ENCODE measurements around the gene ARHGAP33. TPM values are rescaled to one million over a fixed set of nuclear protein-coding genes. Genes with fewer than 3 reads are reported as not detected.

ARHGAP33 gene
- total and polyA plus RNA-seq, 4 donors: 3.1 to 16.6 (median 12.2) TPM

DNA sequence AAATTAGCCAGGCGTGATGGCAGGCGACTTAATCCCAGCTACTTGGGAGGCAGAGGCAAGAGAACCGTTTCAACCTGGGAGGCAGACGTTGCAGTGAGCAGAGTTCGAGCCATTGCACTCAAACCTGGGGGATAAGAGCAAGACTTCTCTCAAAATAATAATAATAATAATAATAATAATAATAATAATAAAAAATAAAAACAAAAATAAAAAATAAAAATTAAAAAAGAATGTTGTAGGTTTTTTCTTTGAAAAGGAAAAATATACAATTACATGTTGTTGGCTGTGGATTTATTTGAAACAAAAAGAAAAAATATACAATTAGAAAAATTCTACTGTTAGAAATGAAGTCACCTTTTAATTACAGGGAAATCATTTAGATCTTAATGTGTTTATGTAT is 48.8 kb downstream of the ARHGAP33 start:
- H3K36me3 ChIP-seq (ENCODE audit: control insufficient read depth in 4 of 4, insufficient read depth in 4 of 4, low read length in 4 of 4): no peaks in the 10 kb centered on the region
- no peaks in the 10 kb centered on the region for H3K27me3 ChIP-seq (ENCODE audit: control insufficient read depth in 3 of 3, insufficient read depth in 3 of 3, low read length in 2 of 3)
- ATAC-seq (ENCODE audit: insufficient read depth, low FRiP score) (no peak), DNase-seq (no peak)
- no peak overlapping the region for H3K9ac ChIP-seq (ENCODE audit: insufficient read depth in 1 of 2, low read length in 2 of 2)
- H3K9me3 ChIP-seq (ENCODE audit: control insufficient read depth in 4 of 4, insufficient read depth in 3 of 4, low read length in 3 of 4): no peaks in the 10 kb centered on the region
- no peaks in the 10 kb centered on the region for H3K4me1 ChIP-seq (ENCODE audit: control insufficient read depth in 5 of 5, insufficient read depth in 5 of 5, low read length in 5 of 5)
- TF ChIP-seq, protein P1, sequence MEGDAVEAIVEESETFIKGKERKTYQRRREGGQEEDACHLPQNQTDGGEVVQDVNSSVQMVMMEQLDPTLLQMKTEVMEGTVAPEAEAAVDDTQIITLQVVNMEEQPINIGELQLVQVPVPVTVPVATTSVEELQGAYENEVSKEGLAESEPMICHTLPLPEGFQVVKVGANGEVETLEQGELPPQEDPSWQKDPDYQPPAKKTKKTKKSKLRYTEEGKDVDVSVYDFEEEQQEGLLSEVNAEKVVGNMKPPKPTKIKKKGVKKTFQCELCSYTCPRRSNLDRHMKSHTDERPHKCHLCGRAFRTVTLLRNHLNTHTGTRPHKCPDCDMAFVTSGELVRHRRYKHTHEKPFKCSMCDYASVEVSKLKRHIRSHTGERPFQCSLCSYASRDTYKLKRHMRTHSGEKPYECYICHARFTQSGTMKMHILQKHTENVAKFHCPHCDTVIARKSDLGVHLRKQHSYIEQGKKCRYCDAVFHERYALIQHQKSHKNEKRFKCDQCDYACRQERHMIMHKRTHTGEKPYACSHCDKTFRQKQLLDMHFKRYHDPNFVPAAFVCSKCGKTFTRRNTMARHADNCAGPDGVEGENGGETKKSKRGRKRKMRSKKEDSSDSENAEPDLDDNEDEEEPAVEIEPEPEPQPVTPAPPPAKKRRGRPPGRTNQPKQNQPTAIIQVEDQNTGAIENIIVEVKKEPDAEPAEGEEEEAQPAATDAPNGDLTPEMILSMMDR (IDR thresholded peaks at IDR 0.05; ENCODE audit: control extremely low read depth, extremely low read depth): no peak
- no peak overlapping the region for H3K27ac ChIP-seq (ENCODE audit: low read depth in 1 of 2, low read length in 1 of 2)
- H3K4me3 ChIP-seq: no peak overlapping the region
- 84 to 88% methylated on average over 5 of the region's 5 CpGs for WGBS, 2 donors

DNA sequence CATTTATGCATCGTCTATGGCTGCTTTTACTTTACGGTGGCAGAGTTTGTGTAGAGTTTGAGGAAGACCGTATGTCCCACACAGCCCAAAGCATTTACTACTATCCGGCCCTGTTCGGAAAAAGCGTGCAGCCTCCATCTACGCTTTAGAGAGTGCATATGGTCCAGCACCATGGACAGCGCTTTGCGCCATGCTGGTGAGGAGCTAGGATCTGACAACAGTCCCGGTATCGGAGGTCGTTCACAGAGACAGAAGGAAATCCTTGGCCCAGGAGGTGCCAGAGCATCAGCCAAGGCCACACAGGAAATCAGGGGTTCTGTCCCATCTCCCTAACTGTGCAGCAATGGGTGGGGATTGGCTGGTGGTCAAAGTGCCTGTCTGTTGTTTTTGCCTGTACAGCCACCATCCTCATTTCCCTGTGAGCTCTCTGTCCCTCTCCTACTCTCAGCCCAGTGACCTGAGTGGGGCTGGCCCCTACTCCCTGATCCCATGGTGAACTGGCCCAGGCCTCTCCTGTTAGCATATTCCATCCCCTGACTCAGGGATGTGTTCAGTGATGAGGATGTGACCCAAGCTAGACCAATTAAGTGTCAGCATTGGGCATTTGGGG is 53.4 kb downstream of the ARHGAP33 start:
- DNase-seq: peak; percentile 80 to 90 (median 84)
- Histone ChIP-seq H3K27ac (ENCODE audit: low read depth in 1 of 2, low read length in 1 of 2) (no peak overlapping the region), H3K4me3 (no peak overlapping the region), H3K36me3 (ENCODE audit: control insufficient read depth in 4 of 4, insufficient read depth in 4 of 4, low read length in 4 of 4) (no peaks in the 10 kb centered on the region), H3K9ac (ENCODE audit: insufficient read depth in 1 of 2, low read length in 2 of 2) (no peak overlapping the region), H3K27me3 (ENCODE audit: control insufficient read depth in 3 of 3, insufficient read depth in 3 of 3, low read length in 2 of 3) (no peaks in the 10 kb centered on the region), H3K9me3 (ENCODE audit: control insufficient read depth in 4 of 4, insufficient read depth in 3 of 4, low read length in 3 of 4) (peaks cover 0 to 4% (median 0%) of the 10 kb centered on the region in 4 donors), H3K4me1 (ENCODE audit: control insufficient read depth in 5 of 5, insufficient read depth in 5 of 5, low read length in 5 of 5) (no peaks in the 10 kb centered on the region)
- WGBS, 2 donors: 10% methylated on average over 12 of the region's 12 CpGs
- TF ChIP-seq, protein P1 (IDR thresholded peaks at IDR 0.05; ENCODE audit: control extremely low read depth, extremely low read depth): no peak
- no peak for ATAC-seq (ENCODE audit: insufficient read depth, low FRiP score)

DNA sequence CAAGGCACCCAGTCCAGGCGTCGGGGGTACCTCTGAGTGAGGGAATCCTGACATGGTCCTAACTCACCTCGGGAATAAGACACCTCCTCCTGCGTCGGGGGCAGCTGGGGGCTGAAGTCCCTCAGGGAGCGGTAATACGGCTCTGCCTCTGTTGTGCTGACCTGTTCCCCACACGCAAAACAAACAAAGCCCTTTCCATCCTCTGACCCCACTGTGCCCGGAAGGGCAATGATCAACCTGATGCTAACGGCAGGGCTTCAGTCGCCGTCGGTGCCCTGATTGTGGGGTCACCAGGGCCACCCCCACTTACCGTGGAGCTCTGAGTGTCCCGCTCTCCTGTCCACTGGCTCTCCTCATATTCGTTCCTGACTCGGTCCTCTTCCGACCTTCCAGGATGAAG is 55.6 kb downstream of the ARHGAP33 start:
- Histone ChIP-seq H3K27me3 (ENCODE audit: control insufficient read depth in 3 of 3, insufficient read depth in 3 of 3, low read length in 2 of 3) (no peaks in the 10 kb centered on the region), H3K9me3 (ENCODE audit: control insufficient read depth in 4 of 4, insufficient read depth in 3 of 4, low read length in 3 of 4) (peaks cover 0 to 4% (median 0%) of the 10 kb centered on the region in 4 donors), H3K36me3 (ENCODE audit: control insufficient read depth in 4 of 4, insufficient read depth in 4 of 4, low read length in 4 of 4) (no peaks in the 10 kb centered on the region), H3K9ac (ENCODE audit: insufficient read depth in 1 of 2, low read length in 2 of 2) (no peak overlapping the region), H3K4me3 (no peak overlapping the region), H3K4me1 (ENCODE audit: control insufficient read depth in 5 of 5, insufficient read depth in 5 of 5, low read length in 5 of 5) (no peaks in the 10 kb centered on the region), H3K27ac (ENCODE audit: low read depth in 1 of 2, low read length in 1 of 2) (no peak overlapping the region)
- DNase-seq: no peak
- 74 to 84% methylated on average over 18 of the region's 18 CpGs for WGBS, 2 donors
- ATAC-seq (ENCODE audit: insufficient read depth, low FRiP score): no peak
- TF ChIP-seq, protein P1 (IDR thresholded peaks at IDR 0.05; ENCODE audit: control extremely low read depth, extremely low read depth): no peak

DNA sequence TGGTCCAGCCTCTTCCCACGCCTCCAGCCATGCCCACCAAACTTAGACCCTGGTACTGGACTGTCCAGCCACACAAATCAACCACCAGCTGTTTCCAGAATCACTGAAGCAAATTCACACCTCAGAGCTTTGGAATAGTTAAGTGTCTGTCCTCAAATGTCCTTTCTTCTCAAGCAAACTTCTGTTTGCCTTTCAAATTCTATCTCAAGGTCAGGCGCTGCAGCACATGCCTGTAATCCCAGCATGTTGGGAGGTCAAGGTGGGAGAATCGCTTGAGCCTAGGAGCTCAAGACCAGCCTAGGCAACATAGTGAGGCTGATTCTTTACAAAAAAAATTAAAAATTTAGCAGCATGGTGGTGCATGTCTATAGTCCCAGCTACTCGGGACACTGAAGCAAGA is 56.7 kb downstream of the ARHGAP33 start:
- no peak for ATAC-seq (ENCODE audit: insufficient read depth, low FRiP score)
- H3K27ac ChIP-seq (ENCODE audit: low read depth in 1 of 2, low read length in 1 of 2): no peak overlapping the region
- DNase-seq: no peak
- no peaks in the 10 kb centered on the region for H3K4me1 ChIP-seq (ENCODE audit: control insufficient read depth in 5 of 5, insufficient read depth in 5 of 5, low read length in 5 of 5)
- peaks cover 0 to 4% (median 0%) of the 10 kb centered on the region in 4 donors for H3K9me3 ChIP-seq (ENCODE audit: control insufficient read depth in 4 of 4, insufficient read depth in 3 of 4, low read length in 3 of 4)
- no peak overlapping the region for H3K9ac ChIP-seq (ENCODE audit: insufficient read depth in 1 of 2, low read length in 2 of 2)
- no peaks in the 10 kb centered on the region for H3K27me3 ChIP-seq (ENCODE audit: control insufficient read depth in 3 of 3, insufficient read depth in 3 of 3, low read length in 2 of 3)
- no peaks in the 10 kb centered on the region for H3K36me3 ChIP-seq (ENCODE audit: control insufficient read depth in 4 of 4, insufficient read depth in 4 of 4, low read length in 4 of 4)
- H3K4me3 ChIP-seq: no peak overlapping the region
- 74 to 85% methylated on average over 4 of the region's 4 CpGs for WGBS, 2 donors
- TF ChIP-seq, protein P1 (IDR thresholded peaks at IDR 0.05; ENCODE audit: control extremely low read depth, extremely low read depth): no peak

Measured in lung (tissue), 12 donors.